ENCODE data around the gene GNG12.

GNG12 gene

GRCh38 chr1:67685067-67685557 is 148.2 kb downstream of the GNG12 start, which contains the start of gene GADD45A:
Gene GADD45A, plus strand, starts transcription at chr1:67685201. Its CDS starts 294 bp downstream, at chr1:67685495.
- Histone ChIP-seq H3K27ac (ENCODE audit: low read depth, low read length) (peak within 1 kb of the TSS; percentile 69), H3K9me2 (replicated peaks; ENCODE audit: insufficient read depth, low read length) (no peaks in the 10 kb centered on the region), H3K9me3 (ENCODE audit: insufficient read depth, low read length) (no peaks in the 10 kb centered on the region), H3K27me3 (ENCODE audit: low read length) (no peaks in the 10 kb centered on the region), H3K9ac (ENCODE audit: low read length) (peak within 1 kb of the TSS; percentile 91), H2AFZ (ENCODE audit: low read depth, low read length, severe bottlenecking) (peak within 1 kb of the TSS; percentile 86), H4K20me1 (ENCODE audit: low read depth, low read length) (no peaks in the 10 kb centered on the region), H3K4me2 (ENCODE audit: low read depth, low read length, poor library complexity, severe bottlenecking) (peak within 1 kb of the TSS; percentile 69), H3K79me2 (ENCODE audit: insufficient read depth, low read length) (no peaks in the 10 kb centered on the region), H3F3A (ENCODE audit: insufficient read depth) (peaks cover 12% of the 10 kb centered on the region; the same call in 1 of the 2 replicates), H3K4me3 (ENCODE audit: insufficient read depth, low read length, poor library complexity, severe bottlenecking) (peak within 1 kb of the TSS; percentile 90), H3K36me3 (ENCODE audit: low read length) (no peaks in the 10 kb centered on the region; the same call in 1 of the 2 replicates)
- no peak for TF ChIP-seq EZH2phosphoT487 (conservative IDR thresholded peaks at IDR 0.05; ENCODE audit: low read length)
- no peak for TF ChIP-seq CTCF (IDR thresholded peaks at IDR 0.05; ENCODE audit: insufficient read depth, low read length, poor library complexity, severe bottlenecking)

- Histone ChIP-seq H3K27ac (ENCODE audit: low read depth, low read length) (no peak overlapping the region), H3K9ac (ENCODE audit: low read length) (no peak overlapping the region; the same call in 1 of the 2 replicates), H3K27me3 (ENCODE audit: low read length) (no peaks in the 10 kb centered on the region), H4K20me1 (ENCODE audit: low read depth, low read length) (no peaks in the 10 kb centered on the region), H3K4me3 (ENCODE audit: insufficient read depth, low read length, poor library complexity, severe bottlenecking) (peak overlapping the region; percentile 18), H3K9me2 (replicated peaks; ENCODE audit: insufficient read depth, low read length) (no peaks in the 10 kb centered on the region), H3K4me2 (ENCODE audit: low read depth, low read length, poor library complexity, severe bottlenecking) (peak overlapping the region; percentile 54), H3K9me3 (ENCODE audit: insufficient read depth, low read length) (no peaks in the 10 kb centered on the region), H3F3A (ENCODE audit: insufficient read depth) (peaks cover 12% of the 10 kb centered on the region; the same call in 1 of the 2 replicates), H2AFZ (ENCODE audit: low read depth, low read length, severe bottlenecking) (peak overlapping the region; percentile 62), H3K79me2 (ENCODE audit: insufficient read depth, low read length) (no peaks in the 10 kb centered on the region), H3K36me3 (ENCODE audit: low read length) (no peaks in the 10 kb centered on the region; the same call in 1 of the 2 replicates)
- no peak for TF ChIP-seq EZH2phosphoT487 (conservative IDR thresholded peaks at IDR 0.05; ENCODE audit: low read length)
- TF ChIP-seq CTCF (IDR thresholded peaks at IDR 0.05; ENCODE audit: insufficient read depth, low read length, poor library complexity, severe bottlenecking) = no peak
Measured at GRCh38 chr1:67684526-67685066, 148.7 kb downstream of the GNG12 start.

- TF ChIP-seq EZH2phosphoT487 (conservative IDR thresholded peaks at IDR 0.05; ENCODE audit: low read length) (no peak), CTCF (IDR thresholded peaks at IDR 0.05; ENCODE audit: insufficient read depth, low read length, poor library complexity, severe bottlenecking) (no peak)
- Histone ChIP-seq H3K4me3 (ENCODE audit: insufficient read depth, low read length, poor library complexity, severe bottlenecking) (no peak overlapping the region), H3K9me3 (ENCODE audit: insufficient read depth, low read length) (no peaks in the 10 kb centered on the region), H3K9me2 (replicated peaks; ENCODE audit: insufficient read depth, low read length) (no peaks in the 10 kb centered on the region), H3K4me2 (ENCODE audit: low read depth, low read length, poor library complexity, severe bottlenecking) (peak overlapping the region; percentile 54), H3K9ac (ENCODE audit: low read length) (no peak overlapping the region), H3K27ac (ENCODE audit: low read depth, low read length) (no peak overlapping the region), H3K27me3 (ENCODE audit: low read length) (no peaks in the 10 kb centered on the region), H3F3A (ENCODE audit: insufficient read depth) (peaks cover 12% of the 10 kb centered on the region; the same call in 1 of the 2 replicates), H2AFZ (ENCODE audit: low read depth, low read length, severe bottlenecking) (peak overlapping the region; percentile 62), H3K79me2 (ENCODE audit: insufficient read depth, low read length) (no peaks in the 10 kb centered on the region), H4K20me1 (ENCODE audit: low read depth, low read length) (no peaks in the 10 kb centered on the region), H3K36me3 (ENCODE audit: low read length) (no peaks in the 10 kb centered on the region; the same call in 1 of the 2 replicates)
Measured at GRCh38 chr1:67683766-67684525, 149.3 kb downstream of the GNG12 start.

Data from SU-DHL-6 (cell line).